Suprapubic skin (tissue), 3 donors: Measurements from ENCODE around the gene KRTAP29-1.

Source experiments
- EP300 ChIP-seq: sonication (generic); formaldehyde crosslinking; IDR thresholded peaks from one replicate; pipeline ENCODE4 v1.6.1; 2017; ENCODE audit warnings: antibody characterized with exemption
- TF ChIP-seq, protein P1 (sequence below), 2 donors: fragments of 200-600 bp in 1 of 2; fragments of 450-650 bp in 1 of 2; sonication (generic) in 1 of 2; IDR thresholded peaks; one replicate each; pipeline ENCODE4 v1.5.1; 2016 to 2019; ENCODE audit warnings: antibody characterized with exemption in 2 of 2, mild to moderate bottlenecking in 1 of 2, moderate library complexity in 1 of 2

- TF ChIP-seq EP300 = no peak
- TF ChIP-seq, protein P1, sequence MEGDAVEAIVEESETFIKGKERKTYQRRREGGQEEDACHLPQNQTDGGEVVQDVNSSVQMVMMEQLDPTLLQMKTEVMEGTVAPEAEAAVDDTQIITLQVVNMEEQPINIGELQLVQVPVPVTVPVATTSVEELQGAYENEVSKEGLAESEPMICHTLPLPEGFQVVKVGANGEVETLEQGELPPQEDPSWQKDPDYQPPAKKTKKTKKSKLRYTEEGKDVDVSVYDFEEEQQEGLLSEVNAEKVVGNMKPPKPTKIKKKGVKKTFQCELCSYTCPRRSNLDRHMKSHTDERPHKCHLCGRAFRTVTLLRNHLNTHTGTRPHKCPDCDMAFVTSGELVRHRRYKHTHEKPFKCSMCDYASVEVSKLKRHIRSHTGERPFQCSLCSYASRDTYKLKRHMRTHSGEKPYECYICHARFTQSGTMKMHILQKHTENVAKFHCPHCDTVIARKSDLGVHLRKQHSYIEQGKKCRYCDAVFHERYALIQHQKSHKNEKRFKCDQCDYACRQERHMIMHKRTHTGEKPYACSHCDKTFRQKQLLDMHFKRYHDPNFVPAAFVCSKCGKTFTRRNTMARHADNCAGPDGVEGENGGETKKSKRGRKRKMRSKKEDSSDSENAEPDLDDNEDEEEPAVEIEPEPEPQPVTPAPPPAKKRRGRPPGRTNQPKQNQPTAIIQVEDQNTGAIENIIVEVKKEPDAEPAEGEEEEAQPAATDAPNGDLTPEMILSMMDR (IDR thresholded peaks at IDR 0.05) = no peak
These were observed 18.6 kb downstream of the KRTAP29-1 start for GRCh38 chr17:41284043-41284442.
